Vagina (tissue), 2 donors: ENCODE measurements around the gene POLA1. TPM values are rescaled to one million over a fixed set of nuclear protein-coding genes. Genes with fewer than 3 reads are reported as not detected.

Source experiments
- DNase-seq, 2 donors: peaks; one replicate each; pipeline ENCODE4 v3.0.0-alpha.2; 2017; ENCODE audit errors: extremely low spot score in 2 of 2
- H3K27ac ChIP-seq: fragments of 200-600 bp; sonication (generic); one replicate; pipeline ENCODE4 v1.5.1; 2019
- H3K27me3 ChIP-seq: fragments of 200-600 bp; sonication (generic); one replicate; pipeline ENCODE4 v1.5.1; 2019
- H3K36me3 ChIP-seq, 2 donors: fragments of 200-600 bp; sonication (generic); one replicate each; pipeline ENCODE4 v1.5.1; 2017 to 2019
- H3K4me1 ChIP-seq: fragments of 200-600 bp; sonication (generic); one replicate; pipeline ENCODE4 v1.5.1; 2019
- H3K4me3 ChIP-seq, 2 donors: fragments of 200-600 bp; sonication (generic); 1 replicate in 1 of 2; 2 replicates in 1 of 2; pipeline ENCODE4 v1.5.1; 2016 to 2019
- H3K9me3 ChIP-seq: fragments of 200-600 bp; sonication (generic); one replicate; pipeline ENCODE4 v1.5.1; 2019
- CTCF ChIP-seq, 3 experiments: fragments of 450-650 bp in 2 of 3; fragments of 200-600 bp in 1 of 3; sonication (generic) in 1 of 3; IDR thresholded peaks; one replicate each; pipeline ENCODE4 v1.5.1; 2017 to 2019; ENCODE audit warnings: antibody characterized with exemption in 3 of 3, mild to moderate bottlenecking in 2 of 3, moderate library complexity in 2 of 3
- POLR2A ChIP-seq, 2 donors: fragments of 450-650 bp; IDR thresholded peaks; one replicate each; pipeline ENCODE4 v1.6.1; 2017; ENCODE audit warnings: antibody characterized with exemption in 2 of 2, mild to moderate bottlenecking in 2 of 2, moderate library complexity in 2 of 2
- POLR2AphosphoS5 ChIP-seq, 2 donors: sonication (generic); formaldehyde crosslinking; IDR thresholded peaks; one replicate each; pipeline ENCODE4 v1.9.0; 2017; ENCODE audit warnings: antibody characterized with exemption in 2 of 2, mild to moderate bottlenecking in 2 of 2, low read depth in 1 of 2; ENCODE audit not compliant: insufficient read depth in 1 of 2
- intact Hi-C: fragments of 100-400 bp; cut with DNase I; formaldehyde crosslinking; loops from one replicate; pipeline ENCODE4 v1.15.1; 2023
- total RNA-seq: library from RNA; depleted of rRNA; stranded (reverse); fragments of >200 nt; gene quantifications from one replicate; pipeline ENCODE4 v1.2.3, GENCODE V29; 2016

The POLA1 gene
- total RNA-seq, 1 donor from 2014 or later, result 17.2 TPM

- no peaks in the 10 kb centered on the region for H3K27me3 ChIP-seq
- TF ChIP-seq POLR2A (IDR thresholded peaks at IDR 0.05) (no peak), CTCF (IDR thresholded peaks at IDR 0.05) (no peak), POLR2AphosphoS5 (IDR thresholded peaks at IDR 0.05; ENCODE audit: insufficient read depth in 1 of 2, low read depth in 1 of 2) (no peak)
- H3K4me1 ChIP-seq, result no peaks in the 10 kb centered on the region
- intact Hi-C loops, result no loop called here
- DNase-seq, result no peak
- no peak overlapping the region for H3K4me3 ChIP-seq
- no peaks in the 10 kb centered on the region for H3K9me3 ChIP-seq
- no peak overlapping the region for H3K27ac ChIP-seq
- H3K36me3 ChIP-seq, result peaks cover 0 to 5% of the 10 kb centered on the region in 2 donors
Observed at GRCh38 chrX:24828147-24828546, 134.4 kb downstream of the POLA1 start.

- DNase-seq, result no peak
- H3K4me1 ChIP-seq, result no peaks in the 10 kb centered on the region
- intact Hi-C loops, result no loop called here
- TF ChIP-seq CTCF (IDR thresholded peaks at IDR 0.05) (no peak), POLR2AphosphoS5 (IDR thresholded peaks at IDR 0.05; ENCODE audit: insufficient read depth in 1 of 2, low read depth in 1 of 2) (no peak), POLR2A (IDR thresholded peaks at IDR 0.05) (no peak)
- H3K9me3 ChIP-seq, result no peaks in the 10 kb centered on the region
- peaks cover 0 to 5% of the 10 kb centered on the region in 2 donors for H3K36me3 ChIP-seq
- no peak overlapping the region for H3K4me3 ChIP-seq
- H3K27me3 ChIP-seq, result no peaks in the 10 kb centered on the region
- no peak overlapping the region for H3K27ac ChIP-seq
Observed at GRCh38 chrX:24828600-24828999, 134.9 kb downstream of the POLA1 start.

- Histone ChIP-seq H3K4me1 (no peaks in the 10 kb centered on the region), H3K36me3 (no peaks in the 10 kb centered on the region), H3K4me3 (no peak overlapping the region), H3K27ac (no peak overlapping the region), H3K27me3 (no peaks in the 10 kb centered on the region), H3K9me3 (no peaks in the 10 kb centered on the region)
- TF ChIP-seq CTCF (IDR thresholded peaks at IDR 0.05), result no peak
- TF ChIP-seq POLR2A (IDR thresholded peaks at IDR 0.05), result no peak
- TF ChIP-seq POLR2AphosphoS5 (IDR thresholded peaks at IDR 0.05; ENCODE audit: insufficient read depth in 1 of 2, low read depth in 1 of 2), result no peak
- intact Hi-C loops, result no loop called here
- no peak for DNase-seq
Observed at GRCh38 chrX:24833695-24834094, 140.0 kb downstream of the POLA1 start.

- no peaks in the 10 kb centered on the region for H3K27me3 ChIP-seq
- no peaks in the 10 kb centered on the region for H3K36me3 ChIP-seq
- no peak overlapping the region for H3K4me3 ChIP-seq
- no peak overlapping the region for H3K27ac ChIP-seq
- H3K4me1 ChIP-seq, result no peaks in the 10 kb centered on the region
- no peak for DNase-seq
- intact Hi-C loops, result no loop called here
- no peaks in the 10 kb centered on the region for H3K9me3 ChIP-seq
- TF ChIP-seq POLR2AphosphoS5 (IDR thresholded peaks at IDR 0.05; ENCODE audit: insufficient read depth in 1 of 2, low read depth in 1 of 2) (no peak), POLR2A (IDR thresholded peaks at IDR 0.05) (no peak), CTCF (IDR thresholded peaks at IDR 0.05) (no peak)
Observed at GRCh38 chrX:24837966-24838365, 144.2 kb downstream of the POLA1 start.

GRCh38 chrX:24838629-24839028 lies 144.9 kb downstream of the POLA1 start:
- TF ChIP-seq POLR2A (IDR thresholded peaks at IDR 0.05) (no peak), CTCF (IDR thresholded peaks at IDR 0.05) (peak; percentile 27 to 38 (median 33)), POLR2AphosphoS5 (IDR thresholded peaks at IDR 0.05; ENCODE audit: insufficient read depth in 1 of 2, low read depth in 1 of 2) (no peak)
- Histone ChIP-seq H3K36me3 (no peaks in the 10 kb centered on the region), H3K27ac (no peak overlapping the region), H3K9me3 (no peaks in the 10 kb centered on the region), H3K4me3 (no peak overlapping the region), H3K4me1 (no peaks in the 10 kb centered on the region), H3K27me3 (no peaks in the 10 kb centered on the region)
- no peak for DNase-seq
- intact Hi-C loops, result no loop called here
